ENCODE measurements around the gene ADAMTSL3. TPM values are rescaled to one million over a fixed set of nuclear protein-coding genes. Genes with fewer than 3 reads are reported as not detected.

The ADAMTSL3 gene
- total and polyA plus RNA-seq, 4 donors = 3.5 to 19.0 (median 8.0) TPM

DNA sequence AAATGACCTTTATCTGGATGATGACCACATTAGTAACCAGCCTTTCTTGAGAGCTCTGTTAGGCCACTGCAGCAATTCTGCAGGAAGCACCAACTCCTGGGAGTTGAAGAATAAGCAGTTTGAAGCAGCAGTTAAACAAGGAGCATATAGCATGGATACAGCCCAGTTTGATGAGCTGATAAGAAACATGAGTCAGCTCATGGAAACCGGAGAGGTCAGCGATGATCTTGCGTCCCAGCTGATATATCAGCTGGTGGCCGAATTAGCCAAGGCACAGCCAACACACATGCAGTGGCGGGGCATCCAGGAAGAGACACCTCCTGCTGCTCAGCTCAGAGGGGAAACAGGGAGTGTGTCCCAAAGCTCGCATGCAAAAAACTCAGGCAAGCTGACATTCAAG is 328.8 kb downstream of the ADAMTSL3 start:
- H3K27me3 ChIP-seq (ENCODE audit: control insufficient read depth in 4 of 4, insufficient read depth in 4 of 4, low read length in 3 of 4) = no peaks in the 10 kb centered on the region
- H3K9ac ChIP-seq (ENCODE audit: low read depth in 1 of 2, low read length in 2 of 2) = no peak overlapping the region
- H3K4me1 ChIP-seq (ENCODE audit: control insufficient read depth in 4 of 4, insufficient read depth in 4 of 4, low read length in 3 of 4) = no peaks in the 10 kb centered on the region
- no peak for DNase-seq (ENCODE audit: low spot score)
- peaks cover 0 to 12% (median 9%) of the 10 kb centered on the region in 4 donors for H3K36me3 ChIP-seq (ENCODE audit: control insufficient read depth in 4 of 4, insufficient read depth in 3 of 4, low read depth in 1 of 4, low read length in 3 of 4)
- H3K4me3 ChIP-seq (ENCODE audit: low read depth in 1 of 3, low read length in 3 of 3) = no peak overlapping the region
- no peaks in the 10 kb centered on the region for H3K9me3 ChIP-seq (ENCODE audit: control insufficient read depth in 4 of 4, low read length in 3 of 4)
- H3K27ac ChIP-seq (ENCODE audit: low read depth in 1 of 2, low read length in 2 of 2) = no peak overlapping the region
- WGBS = 90% methylated on average over 6 of the region's 6 CpGs
- TF ChIP-seq FOXA1 (IDR thresholded peaks at IDR 0.05) (no peak), JUND (IDR thresholded peaks at IDR 0.05) (no peak), FOXA2 (IDR thresholded peaks at IDR 0.05) (no peak)
- TF ChIP-seq, protein P1, sequence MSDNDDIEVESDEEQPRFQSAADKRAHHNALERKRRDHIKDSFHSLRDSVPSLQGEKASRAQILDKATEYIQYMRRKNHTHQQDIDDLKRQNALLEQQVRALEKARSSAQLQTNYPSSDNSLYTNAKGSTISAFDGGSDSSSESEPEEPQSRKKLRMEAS (IDR thresholded peaks at IDR 0.05) = no peak

DNA sequence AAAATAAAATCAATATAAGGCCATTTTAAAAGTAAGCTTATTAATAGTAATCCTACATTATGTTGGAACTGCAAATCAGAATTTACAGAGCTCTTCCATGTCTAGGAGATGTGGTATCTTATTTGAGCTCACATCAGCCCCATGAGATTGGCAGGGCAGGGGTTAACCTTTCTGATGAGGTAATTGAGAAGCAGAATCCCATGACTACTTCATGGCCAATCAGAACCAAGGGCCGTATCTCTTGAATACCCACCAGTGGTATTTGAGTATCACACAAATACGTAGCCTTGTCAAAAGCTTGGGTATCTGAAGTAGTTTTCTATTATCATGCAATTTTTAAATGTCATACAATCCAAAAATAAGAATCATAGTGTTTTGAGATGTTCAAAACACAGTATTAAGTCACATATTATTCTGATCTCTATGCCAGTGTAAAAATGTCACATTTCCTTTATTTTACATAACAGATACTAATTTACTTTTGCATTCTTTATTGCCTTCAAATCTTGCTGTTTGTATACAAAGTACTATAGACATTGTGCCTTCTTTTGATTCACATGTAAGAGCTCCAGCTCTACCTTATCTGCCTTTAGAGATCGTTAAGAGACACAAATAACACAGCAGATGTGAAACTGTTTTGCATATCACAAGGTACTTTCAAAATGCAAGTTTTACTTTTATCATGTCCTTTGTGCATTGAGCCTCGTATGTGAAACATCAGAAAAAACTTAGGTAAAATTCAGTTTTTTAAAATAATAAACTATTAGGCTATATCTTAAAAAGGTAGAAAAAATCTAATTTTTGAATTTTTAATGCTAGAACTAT is 329.9 kb downstream of the ADAMTSL3 start:
- Histone ChIP-seq H3K36me3 (ENCODE audit: control insufficient read depth in 4 of 4, insufficient read depth in 3 of 4, low read depth in 1 of 4, low read length in 3 of 4) (peaks cover 0 to 12% (median 9%) of the 10 kb centered on the region in 4 donors), H3K27me3 (ENCODE audit: control insufficient read depth in 4 of 4, insufficient read depth in 4 of 4, low read length in 3 of 4) (no peaks in the 10 kb centered on the region), H3K4me1 (ENCODE audit: control insufficient read depth in 4 of 4, insufficient read depth in 4 of 4, low read length in 3 of 4) (no peaks in the 10 kb centered on the region), H3K27ac (ENCODE audit: low read depth in 1 of 2, low read length in 2 of 2) (no peak overlapping the region), H3K4me3 (ENCODE audit: low read depth in 1 of 3, low read length in 3 of 3) (no peak overlapping the region), H3K9ac (ENCODE audit: low read depth in 1 of 2, low read length in 2 of 2) (no peak overlapping the region), H3K9me3 (ENCODE audit: control insufficient read depth in 4 of 4, low read length in 3 of 4) (no peaks in the 10 kb centered on the region)
- TF ChIP-seq FOXA1 (IDR thresholded peaks at IDR 0.05) = no peak
- 78% methylated on average over 4 of the region's 4 CpGs for WGBS
- DNase-seq (ENCODE audit: low spot score) = no peak

DNA sequence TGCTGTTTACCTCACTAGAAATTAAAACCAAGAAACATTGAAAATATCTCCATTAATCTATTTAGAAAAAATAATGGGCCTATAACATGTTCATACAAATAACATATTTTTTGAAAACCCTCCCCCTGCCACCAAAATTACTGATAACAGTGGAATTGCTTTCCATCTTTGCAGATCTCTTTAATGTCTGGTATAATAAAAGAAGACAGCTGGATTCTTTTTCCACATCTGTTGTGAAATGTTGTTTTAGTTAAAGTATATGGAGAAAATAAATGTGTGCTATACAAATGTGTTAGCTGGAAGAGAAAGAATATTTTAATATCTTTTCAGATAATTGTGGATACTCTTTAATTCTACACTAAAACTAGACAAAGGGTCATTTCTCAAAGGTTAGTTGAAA is 330.7 kb downstream of the ADAMTSL3 start:
- H3K9me3 ChIP-seq (ENCODE audit: control insufficient read depth in 4 of 4, low read length in 3 of 4) = no peaks in the 10 kb centered on the region
- no peak overlapping the region for H3K9ac ChIP-seq (ENCODE audit: low read depth in 1 of 2, low read length in 2 of 2)
- H3K27me3 ChIP-seq (ENCODE audit: control insufficient read depth in 4 of 4, insufficient read depth in 4 of 4, low read length in 3 of 4) = no peaks in the 10 kb centered on the region
- TF ChIP-seq FOXA1 (IDR thresholded peaks at IDR 0.05) (no peak), RXRA (IDR thresholded peaks at IDR 0.05) (no peak), GABPA (IDR thresholded peaks at IDR 0.05 in 1 of 2, conservative IDR thresholded peaks at IDR 0.05 in 1 of 2) (no peak), SP1 (IDR thresholded peaks at IDR 0.05) (no peak), NR2F2 (IDR thresholded peaks at IDR 0.05) (no peak), HNF4G (IDR thresholded peaks at IDR 0.05) (no peak)
- TF ChIP-seq, protein P2, sequence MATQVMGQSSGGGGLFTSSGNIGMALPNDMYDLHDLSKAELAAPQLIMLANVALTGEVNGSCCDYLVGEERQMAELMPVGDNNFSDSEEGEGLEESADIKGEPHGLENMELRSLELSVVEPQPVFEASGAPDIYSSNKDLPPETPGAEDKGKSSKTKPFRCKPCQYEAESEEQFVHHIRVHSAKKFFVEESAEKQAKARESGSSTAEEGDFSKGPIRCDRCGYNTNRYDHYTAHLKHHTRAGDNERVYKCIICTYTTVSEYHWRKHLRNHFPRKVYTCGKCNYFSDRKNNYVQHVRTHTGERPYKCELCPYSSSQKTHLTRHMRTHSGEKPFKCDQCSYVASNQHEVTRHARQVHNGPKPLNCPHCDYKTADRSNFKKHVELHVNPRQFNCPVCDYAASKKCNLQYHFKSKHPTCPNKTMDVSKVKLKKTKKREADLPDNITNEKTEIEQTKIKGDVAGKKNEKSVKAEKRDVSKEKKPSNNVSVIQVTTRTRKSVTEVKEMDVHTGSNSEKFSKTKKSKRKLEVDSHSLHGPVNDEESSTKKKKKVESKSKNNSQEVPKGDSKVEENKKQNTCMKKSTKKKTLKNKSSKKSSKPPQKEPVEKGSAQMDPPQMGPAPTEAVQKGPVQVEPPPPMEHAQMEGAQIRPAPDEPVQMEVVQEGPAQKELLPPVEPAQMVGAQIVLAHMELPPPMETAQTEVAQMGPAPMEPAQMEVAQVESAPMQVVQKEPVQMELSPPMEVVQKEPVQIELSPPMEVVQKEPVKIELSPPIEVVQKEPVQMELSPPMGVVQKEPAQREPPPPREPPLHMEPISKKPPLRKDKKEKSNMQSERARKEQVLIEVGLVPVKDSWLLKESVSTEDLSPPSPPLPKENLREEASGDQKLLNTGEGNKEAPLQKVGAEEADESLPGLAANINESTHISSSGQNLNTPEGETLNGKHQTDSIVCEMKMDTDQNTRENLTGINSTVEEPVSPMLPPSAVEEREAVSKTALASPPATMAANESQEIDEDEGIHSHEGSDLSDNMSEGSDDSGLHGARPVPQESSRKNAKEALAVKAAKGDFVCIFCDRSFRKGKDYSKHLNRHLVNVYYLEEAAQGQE (IDR thresholded peaks at IDR 0.05) = no peak
- TF ChIP-seq, protein P3, sequence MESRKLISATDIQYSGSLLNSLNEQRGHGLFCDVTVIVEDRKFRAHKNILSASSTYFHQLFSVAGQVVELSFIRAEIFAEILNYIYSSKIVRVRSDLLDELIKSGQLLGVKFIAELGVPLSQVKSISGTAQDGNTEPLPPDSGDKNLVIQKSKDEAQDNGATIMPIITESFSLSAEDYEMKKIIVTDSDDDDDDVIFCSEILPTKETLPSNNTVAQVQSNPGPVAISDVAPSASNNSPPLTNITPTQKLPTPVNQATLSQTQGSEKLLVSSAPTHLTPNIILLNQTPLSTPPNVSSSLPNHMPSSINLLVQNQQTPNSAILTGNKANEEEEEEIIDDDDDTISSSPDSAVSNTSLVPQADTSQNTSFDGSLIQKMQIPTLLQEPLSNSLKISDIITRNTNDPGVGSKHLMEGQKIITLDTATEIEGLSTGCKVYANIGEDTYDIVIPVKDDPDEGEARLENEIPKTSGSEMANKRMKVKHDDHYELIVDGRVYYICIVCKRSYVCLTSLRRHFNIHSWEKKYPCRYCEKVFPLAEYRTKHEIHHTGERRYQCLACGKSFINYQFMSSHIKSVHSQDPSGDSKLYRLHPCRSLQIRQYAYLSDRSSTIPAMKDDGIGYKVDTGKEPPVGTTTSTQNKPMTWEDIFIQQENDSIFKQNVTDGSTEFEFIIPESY (IDR thresholded peaks at IDR 0.05) = no peak
- no peak overlapping the region for H3K27ac ChIP-seq (ENCODE audit: low read depth in 1 of 2, low read length in 2 of 2)
- H3K4me1 ChIP-seq (ENCODE audit: control insufficient read depth in 4 of 4, insufficient read depth in 4 of 4, low read length in 3 of 4) = no peaks in the 10 kb centered on the region
- H3K36me3 ChIP-seq (ENCODE audit: control insufficient read depth in 4 of 4, insufficient read depth in 3 of 4, low read depth in 1 of 4, low read length in 3 of 4) = peaks cover 0 to 12% (median 9%) of the 10 kb centered on the region in 4 donors
- H3K4me3 ChIP-seq (ENCODE audit: low read depth in 1 of 3, low read length in 3 of 3) = no peak overlapping the region
- DNase-seq (ENCODE audit: low spot score) = no peak
